H1 (cell line): ENCODE results near the gene SEMA3G. TPM values are rescaled to one million over a fixed set of nuclear protein-coding genes. Genes with fewer than 3 reads are reported as not detected.

Experiments used
- CTCF ChIA-PET: fragments of 300-600 bp; sonication (Branson Sonifier 250); formaldehyde crosslinking; loops from one replicate; lab custom pipeline; 2021; ENCODE audit not compliant: partially characterized antibody; lab: Charles Lee
- POLR2A ChIA-PET: fragments of 300-600 bp; sonication (Branson Sonifier 250); formaldehyde crosslinking; loops from one replicate; lab custom pipeline; 2021; ENCODE audit warnings: inconsistent platforms; ENCODE audit not compliant: partially characterized antibody; lab: Charles Lee
- DNase-seq, 2 experiments: peaks; one replicate each; pipeline versions ENCODE4 v3.0.0 to v3.0.0-alpha.2; 2010 to 2022; ENCODE audit warnings: low spot score in 2 of 2, low read depth in 1 of 2, mixed read lengths in 1 of 2
- FAIRE-seq: peaks from 2 replicates; lab custom pipeline; 2011; peaks lifted over from hg19 to GRCh38; lab: Jason Lieb, UNC
- H2AFZ ChIP-seq: 2 replicates; pipeline ENCODE4 v1.8.1; 2012; ENCODE audit warnings: low read length, inconsistent platforms
- H2AK5ac ChIP-seq: 2 replicates; pipeline ENCODE4 v1.6.1; 2013; ENCODE audit warnings: low read depth, low read length
- H2BK120ac ChIP-seq: replicated peaks from 2 replicates; pipeline ENCODE3; 2013; ENCODE audit warnings: low read depth, low read length, inconsistent platforms
- H2BK12ac ChIP-seq: 2 replicates; pipeline ENCODE4 v1.6.1; 2013; ENCODE audit warnings: low read depth, low read length
- H2BK15ac ChIP-seq: 2 replicates; pipeline ENCODE4 v1.6.1; 2013; ENCODE audit warnings: low read length
- H2BK20ac ChIP-seq: 2 replicates; pipeline ENCODE4 v1.6.1; 2013; ENCODE audit warnings: low read length
- H2BK5ac ChIP-seq: 2 replicates; pipeline ENCODE4 v1.6.1; 2013; ENCODE audit warnings: low read depth, low read length
- H3K14ac ChIP-seq: 2 replicates; pipeline ENCODE4 v1.6.1; 2013; ENCODE audit warnings: inconsistent platforms; ENCODE audit not compliant: insufficient read length
- H3K18ac ChIP-seq: 2 replicates; pipeline ENCODE4 v1.6.1; 2013; ENCODE audit warnings: low read length; ENCODE audit errors: extremely low read depth
- H3K23ac ChIP-seq: 2 replicates; pipeline ENCODE4 v1.6.1; 2013; ENCODE audit warnings: inconsistent platforms; ENCODE audit not compliant: insufficient read length
- H3K23me2 ChIP-seq: 2 replicates; pipeline ENCODE4 v1.6.1; 2013; ENCODE audit warnings: low read depth, low read length
- H3K27ac ChIP-seq: 2 replicates; pipeline ENCODE4 v1.6.1; 2011; ENCODE audit warnings: low read depth, low read length, inconsistent platforms
- H3K27me3 ChIP-seq, 4 experiments: replicated peaks in 1 of 4; 1 replicate in 1 of 4; 2 replicates in 3 of 4; pipeline versions ENCODE4 v1.6.1 to v1.8.1; 2011 to 2013; ENCODE audit warnings: low read length in 3 of 4, mild to moderate bottlenecking in 3 of 4, inconsistent platforms in 2 of 4, mixed read lengths in 2 of 4, moderate library complexity in 1 of 4; ENCODE audit not compliant: control insufficient read depth in 3 of 4, insufficient read depth in 3 of 4; ENCODE audit errors: extremely low read depth in 1 of 4
- H3K36me3 ChIP-seq, 4 experiments: 2 replicates each; pipeline versions ENCODE4 v1.6.1 to v1.8.1; 2011 to 2013; ENCODE audit warnings: mild to moderate bottlenecking in 4 of 4, low read length in 3 of 4, moderate library complexity in 2 of 4, control low read depth in 1 of 4, inconsistent platforms in 1 of 4; ENCODE audit not compliant: insufficient read depth in 4 of 4, control insufficient read depth in 2 of 4
- H3K4ac ChIP-seq: replicated peaks from 2 replicates; pipeline ENCODE3; 2013; ENCODE audit warnings: low read length, low read depth, mixed read lengths, inconsistent platforms; ENCODE audit not compliant: insufficient read length
- H3K4me1 ChIP-seq, 4 experiments: replicated peaks in 1 of 4; 1 replicate in 1 of 4; 2 replicates in 3 of 4; pipeline versions ENCODE4 v1.6.1 to v1.8.1; 2011 to 2013; ENCODE audit warnings: low read length in 3 of 4, inconsistent platforms in 2 of 4, mixed read lengths in 1 of 4; ENCODE audit not compliant: insufficient read depth in 4 of 4, control insufficient read depth in 3 of 4
- H3K4me2 ChIP-seq, 2 experiments: 2 replicates each; pipeline versions ENCODE4 v1.6.1 to v1.8.1; 2011 to 2013; ENCODE audit warnings: low read depth in 2 of 2, low read length in 2 of 2, control low read depth in 1 of 2, inconsistent platforms in 1 of 2, mild to moderate bottlenecking in 1 of 2; ENCODE audit not compliant: insufficient read depth in 1 of 2
- H3K4me3 ChIP-seq, 4 experiments: fragments of 200-600, 300-600 bp in 1 of 4; sonication (generic), shearing (Covaris generic), sonication (Bioruptor Twin) in 1 of 4; 2 replicates each; pipeline versions ENCODE4 v1.5.1 to v1.8.1; 2011 to 2016; ENCODE audit warnings: low read length in 4 of 4, low read depth in 3 of 4, control low read depth in 2 of 4, inconsistent platforms in 2 of 4, mild to moderate bottlenecking in 2 of 4, mixed read lengths in 1 of 4, moderate library complexity in 1 of 4; ENCODE audit not compliant: insufficient read depth in 2 of 4; ENCODE audit errors: extremely low read depth in 1 of 4
- H3K56ac ChIP-seq: replicated peaks from 2 replicates; pipeline ENCODE3; 2013; ENCODE audit warnings: low read depth, mild to moderate bottlenecking, mixed read lengths, low read length, inconsistent platforms; ENCODE audit not compliant: insufficient read length
- H3K79me1 ChIP-seq: 2 replicates; pipeline ENCODE4 v1.6.1; 2013; ENCODE audit warnings: low read depth, low read length, control low read depth
- H3K79me2 ChIP-seq, 2 experiments: 2 replicates each; pipeline versions ENCODE4 v1.6.1 to v1.8.1; 2012 to 2013; ENCODE audit warnings: low read length in 2 of 2, mild to moderate bottlenecking in 2 of 2, inconsistent platforms in 1 of 2; ENCODE audit not compliant: insufficient read depth in 2 of 2, control insufficient read depth in 1 of 2
- H3K9ac ChIP-seq, 4 experiments: replicated peaks in 1 of 4; 1 replicate in 1 of 4; 2 replicates in 3 of 4; pipeline versions ENCODE4 v1.6.1 to v1.8.1; 2011 to 2013; ENCODE audit warnings: low read depth in 3 of 4, low read length in 3 of 4, control low read depth in 2 of 4, mild to moderate bottlenecking in 2 of 4, moderate library complexity in 2 of 4, inconsistent platforms in 1 of 4; ENCODE audit errors: extremely low read depth in 1 of 4
- H3K9me3 ChIP-seq, 2 experiments: 2 replicates each; pipeline versions ENCODE4 v1.6.1 to v1.8.1; 2012 to 2013; ENCODE audit warnings: mild to moderate bottlenecking in 2 of 2, moderate library complexity in 2 of 2, control low read depth in 1 of 2, inconsistent platforms in 1 of 2, low read depth in 1 of 2, low read length in 1 of 2, mixed read lengths in 1 of 2; ENCODE audit not compliant: insufficient read depth in 2 of 2
- H4K20me1 ChIP-seq, 2 experiments: replicated peaks in 1 of 2; 2 replicates each; pipeline versions ENCODE3 to v1.8.1; 2011 to 2013; ENCODE audit warnings: inconsistent platforms in 2 of 2, low read length in 2 of 2, mild to moderate bottlenecking in 1 of 2; ENCODE audit not compliant: insufficient read depth in 2 of 2, control insufficient read depth in 1 of 2
- H4K5ac ChIP-seq: 2 replicates; pipeline ENCODE4 v1.6.1; 2013; ENCODE audit warnings: low read length, low read depth, mixed read lengths, inconsistent platforms; ENCODE audit not compliant: insufficient read length
- H4K8ac ChIP-seq: 2 replicates; pipeline ENCODE4 v1.8.0; 2013; ENCODE audit warnings: mild to moderate bottlenecking, moderate library complexity, low read length, inconsistent platforms; ENCODE audit not compliant: insufficient read depth; ENCODE audit errors: extremely low read depth
- H4K91ac ChIP-seq: replicated peaks from 2 replicates; pipeline ENCODE3; 2013; ENCODE audit warnings: low read length, mixed read lengths, inconsistent platforms; ENCODE audit not compliant: insufficient read length
- BACH1 ChIP-seq: IDR thresholded peaks from 2 replicates; pipeline ENCODE4 v1.6.1; 2012; ENCODE audit warnings: low read length, improper control_type of control experiment
- CBX8 ChIP-seq: fragments of 300-800, 300-1000 bp; sonication (generic); IDR thresholded peaks from 2 replicates; pipeline ENCODE4 v1.7.1; 2016; ENCODE audit warnings: low read depth, low read length, borderline replicate concordance
- RAD21 ChIP-seq, 2 experiments: IDR thresholded peaks in 1 of 2; conservative IDR thresholded peaks in 1 of 2; 2 replicates each; pipeline ENCODE4 v1.6.1; 2011; ENCODE audit warnings: low read depth in 2 of 2, low read length in 2 of 2, improper control_type of control experiment in 1 of 2, inconsistent platforms in 1 of 2, mild to moderate bottlenecking in 1 of 2, moderate library complexity in 1 of 2
- SRF ChIP-seq: IDR thresholded peaks from 2 replicates; pipeline ENCODE4 v1.6.1; 2011; ENCODE audit warnings: mild to moderate bottlenecking, low read depth, low read length, moderate library complexity
- WGBS, 2 experiments: shearing (Covaris generic) in 1 of 2; methylation state at CpG; one replicate each; pipeline versions ENCODE4 v1.1.6 to v1.1.7; 2013 to 2015; ENCODE audit warnings: low lambda C conversion rate in 2 of 2, mixed read lengths in 2 of 2, inconsistent platforms in 1 of 2, low coverage in 1 of 2, missing lambda C conversion rate in 1 of 2; ENCODE audit not compliant: insufficient replicate concordance in 2 of 2, insufficient coverage in 1 of 2, insufficient read length in 1 of 2; ENCODE audit errors: extremely low coverage in 1 of 2, missing lambda C conversion rate in 1 of 2; 5-methylcytosine and 5-hydroxymethylcytosine counted together
- polyA plus RNA-seq, 7 experiments: library from polyadenylated mRNA; depleted of rRNA in 3 of 7; stranded (reverse) in 5 of 7; unstranded in 2 of 7; fragments of >200 nt in 5 of 7; fragments of 200-250 nt in 2 of 7; gene quantifications; 1 replicate in 5 of 7; 2 replicates in 1 of 7; 4 replicates in 1 of 7; pipeline versions ENCODE4 v1.2.1 to v1.2.3, GENCODE V29; 2011 to 2013; ENCODE audit warnings: missing spikeins in 2 of 7, mixed read lengths in 2 of 7
- total RNA-seq: library from RNA; stranded (reverse); fragmentation: NEBNext Ultra II Directional; extraction: Animal tissue kit (Norgen Biotek cat#: 25700); gene quantifications from 2 replicates; pipeline ENCODE4 v1.2.1, GENCODE V29; 2021
- TF ChIP-seq, protein P1 (sequence below): IDR thresholded peaks from 2 replicates; pipeline ENCODE4 v1.6.1; 2012; ENCODE audit warnings: inconsistent platforms
- TF ChIP-seq, protein P2 (sequence below): IDR thresholded peaks from 2 replicates; pipeline ENCODE4 v1.6.1; 2011; ENCODE audit warnings: low read depth, mild to moderate bottlenecking, low read length; ENCODE audit not compliant: insufficient read depth

The SEMA3G gene
- total and polyA plus RNA-seq, 2 of the 8 experiments (the other 6 are each of a cell fraction or from before 2014, with no cell fraction given) = 0.95 to 1.5 TPM

DNA sequence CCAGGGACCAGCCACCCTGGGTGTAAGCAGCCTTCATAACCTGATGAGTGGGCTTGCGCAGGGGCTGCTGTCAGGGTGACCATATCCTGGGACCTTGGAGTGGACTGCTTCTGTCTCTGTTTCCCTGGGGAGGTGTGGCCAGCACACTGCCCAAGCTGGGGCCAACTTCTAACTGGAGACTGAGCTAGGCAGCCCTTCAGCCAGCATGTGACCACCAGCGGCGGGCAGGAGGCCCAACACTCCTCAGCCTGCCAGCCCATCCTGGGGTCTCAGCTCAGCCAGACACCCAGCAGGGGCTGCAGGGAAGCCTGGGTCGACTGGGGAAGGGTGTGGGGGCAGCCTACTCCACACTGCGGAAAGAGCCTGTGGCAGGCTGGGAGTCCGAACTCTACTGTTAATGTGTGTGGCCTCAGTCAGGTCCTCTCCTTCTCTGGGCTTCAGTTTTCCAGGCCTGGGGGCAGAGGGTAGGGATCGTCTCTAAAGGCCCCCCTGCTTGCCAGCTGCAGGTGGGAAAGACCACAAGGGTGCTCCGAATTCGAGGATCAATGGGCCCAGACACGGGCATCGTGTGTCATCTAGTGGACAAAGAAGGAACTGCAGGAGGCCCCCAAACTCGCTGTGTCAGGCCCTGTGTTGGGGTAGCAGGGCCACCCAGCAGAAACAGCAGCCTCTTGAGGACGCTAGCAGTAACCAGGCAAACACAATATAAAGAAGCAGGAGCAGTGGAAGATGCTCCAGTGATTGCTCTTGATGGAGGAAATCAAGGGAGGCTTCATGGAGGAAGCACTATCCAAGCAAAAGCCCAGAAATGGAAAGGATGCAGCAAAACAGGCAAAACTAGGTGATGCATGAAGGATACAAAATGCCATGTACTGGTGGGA is 2.0 kb upstream of the SEMA3G start:
- H3K4me2 ChIP-seq = no peak overlapping the region
- H3K9ac ChIP-seq = no peak overlapping the region; a peak in 1 of 7 replicates
- peaks cover 0 to 18% (median 10%) of the 10 kb centered on the region in 4 experiments; a peak in 5 of 7 replicates for H3K4me1 ChIP-seq
- H4K20me1 ChIP-seq = no peaks in the 10 kb centered on the region
- H3K56ac ChIP-seq = no peak overlapping the region
- no peaks in the 10 kb centered on the region for H3K9me3 ChIP-seq
- H3K27ac ChIP-seq = no peak overlapping the region
- ChIA-PET POLR2A (interaction anchor here (0.9 to 12.3 kb wide), 7 partner anchors 10 to 170 kb away, joined by 3 to 112 read pairs (median 4); no protein-coding TSS in a partner anchor), CTCF (interaction anchor here (0.6 to 12.8 kb wide), 40 partner anchors 7 to 346 kb away, joined by 3 to 109 read pairs (median 4); partner anchors contain the start of genes STAB1 and TNNC1)
- H2BK12ac ChIP-seq = peak overlapping the region; percentile 70
- H3K14ac ChIP-seq = no peak overlapping the region
- H4K5ac ChIP-seq = no peak overlapping the region
- peak; percentile 75 to 95 for DNase-seq
- H3K23ac ChIP-seq = no peak overlapping the region
- no peak overlapping the region for H3K4me3 ChIP-seq
- H2BK15ac ChIP-seq = no peak overlapping the region; the same call in 1 of the 2 replicates
- no peak overlapping the region for H4K8ac ChIP-seq
- no peaks in the 10 kb centered on the region for H3K79me2 ChIP-seq
- H2AFZ ChIP-seq = no peak overlapping the region
- no peak overlapping the region for H2BK5ac ChIP-seq
- H2BK20ac ChIP-seq = no peak overlapping the region
- no peak overlapping the region for H2BK120ac ChIP-seq
- 40% methylated on average over 13 of the region's 13 CpGs; no CpG with 5 or more reads in 1 of the 2 experiments for WGBS, 2 experiments
- H3K27me3 ChIP-seq = 0 out of 7 replicates have a peak, but pooled peaks cover 0 to 2% (median 0%) of the 10 kb centered on the region in 4 experiments
- no peak overlapping the region for H2AK5ac ChIP-seq
- peaks cover 3% of the 10 kb centered on the region; the same call in 1 of the 2 replicates for H3K79me1 ChIP-seq
- H4K91ac ChIP-seq = no peak overlapping the region
- H3K18ac ChIP-seq = no peak overlapping the region
- no peak overlapping the region for H3K4ac ChIP-seq
- H3K23me2 ChIP-seq = peaks cover 4% of the 10 kb centered on the region; the same call in 1 of the 2 replicates
- FAIRE-seq = peak; percentile 69
- no peaks in the 10 kb centered on the region for H3K36me3 ChIP-seq
- TF ChIP-seq CBX8 (no peak), SRF (no peak), RAD21 (IDR thresholded peaks at IDR 0.05 in 1 of 2, conservative IDR thresholded peaks at IDR 0.05 in 1 of 2; ENCODE audit: low read depth in 2 of 2, low read length in 2 of 2) (peak; percentile 96 to 97), BACH1 (peak; percentile 72)
- TF ChIP-seq, protein P1, sequence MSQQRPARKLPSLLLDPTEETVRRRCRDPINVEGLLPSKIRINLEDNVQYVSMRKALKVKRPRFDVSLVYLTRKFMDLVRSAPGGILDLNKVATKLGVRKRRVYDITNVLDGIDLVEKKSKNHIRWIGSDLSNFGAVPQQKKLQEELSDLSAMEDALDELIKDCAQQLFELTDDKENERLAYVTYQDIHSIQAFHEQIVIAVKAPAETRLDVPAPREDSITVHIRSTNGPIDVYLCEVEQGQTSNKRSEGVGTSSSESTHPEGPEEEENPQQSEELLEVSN = peak; percentile 65; the same call in 1 of the 2 replicates
- TF ChIP-seq, protein P2, sequence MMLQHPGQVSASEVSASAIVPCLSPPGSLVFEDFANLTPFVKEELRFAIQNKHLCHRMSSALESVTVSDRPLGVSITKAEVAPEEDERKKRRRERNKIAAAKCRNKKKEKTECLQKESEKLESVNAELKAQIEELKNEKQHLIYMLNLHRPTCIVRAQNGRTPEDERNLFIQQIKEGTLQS = no peak
